Heart left ventricle (tissue), 16 donors: ENCODE results near the gene TMED3. TPM values are rescaled to one million over a fixed set of nuclear protein-coding genes. Genes with fewer than 3 reads are reported as not detected.
A peak's percentile ranks its signal among the peaks of the same experiment; 100 is the strongest.

Source experiments
- ATAC-seq, 4 donors: fragments of 200-7000 bp; cut with Tn5 transposase; one replicate each; pipeline ENCODE4 v1.9.1; 2020 to 2022; ENCODE audit warnings: moderate library complexity in 4 of 4, mild to moderate bottlenecking in 3 of 4, moderate number of reproducible peaks in 1 of 4
- DNase-seq, 5 donors: peaks; one replicate each; pipeline ENCODE4 v3.0.0-alpha.2; 2020
- H3K27ac ChIP-seq, 12 donors: fragments of 200-600 bp; sonication (generic) in 4 of 12; one replicate each; pipeline versions ENCODE4 v1.5.0 to v1.8.0; 2016 to 2022; ENCODE audit warnings: mild to moderate bottlenecking in 2 of 12
- H3K27me3 ChIP-seq, 9 donors: fragments of 200-600 bp; sonication (generic) in 2 of 9; one replicate each; pipeline versions ENCODE4 v1.5.1 to v1.8.0; 2016 to 2022; ENCODE audit warnings: mild to moderate bottlenecking in 3 of 9
- H3K36me3 ChIP-seq, 9 donors: fragments of 200-600 bp; sonication (generic) in 2 of 9; one replicate each; pipeline versions ENCODE4 v1.5.0 to v1.8.0; 2018 to 2022; ENCODE audit warnings: mild to moderate bottlenecking in 2 of 9
- H3K4me1 ChIP-seq, 12 donors: fragments of 200-600 bp; sonication (generic) in 4 of 12; one replicate each; pipeline versions ENCODE4 v1.5.0 to v1.8.0; 2016 to 2022; ENCODE audit warnings: mild to moderate bottlenecking in 3 of 12
- H3K4me3 ChIP-seq, 12 donors: fragments of 200-600 bp; sonication (generic) in 4 of 12; one replicate each; pipeline versions ENCODE4 v1.5.0 to v1.8.0; 2017 to 2022; ENCODE audit warnings: mild to moderate bottlenecking in 9 of 12, moderate library complexity in 4 of 12
- H3K9me3 ChIP-seq, 12 donors: fragments of 200-600 bp; sonication (generic) in 4 of 12; one replicate each; pipeline versions ENCODE4 v1.5.0 to v1.8.0; 2016 to 2022; ENCODE audit warnings: mild to moderate bottlenecking in 1 of 12
- CTCF ChIP-seq, 12 donors: fragments of 200-600 bp; sonication (generic) in 4 of 12; IDR thresholded peaks; one replicate each; pipeline versions ENCODE4 v1.5.0 to v1.8.0; 2018 to 2022; ENCODE audit warnings: antibody characterized with exemption in 12 of 12, mild to moderate bottlenecking in 5 of 12
- POLR2A ChIP-seq, 2 donors: fragments of 450-650 bp; IDR thresholded peaks; one replicate each; pipeline ENCODE4 v1.6.1; 2017; ENCODE audit warnings: antibody characterized with exemption in 2 of 2, mild to moderate bottlenecking in 2 of 2, moderate library complexity in 2 of 2
- WGBS, 4 donors: extraction: QIAGEN DNeasy Blood & Tissue Kit in 2 of 4; methylation state at CpG; one replicate each; pipeline versions ENCODE4 v1.1.5 to v1.1.7; 2013 to 2018; 5-methylcytosine and 5-hydroxymethylcytosine counted together
- intact Hi-C, 10 donors: fragments of 100-400 bp; cut with DNase I; formaldehyde crosslinking; loops; one replicate each; pipeline versions ENCODE4 v1.11.1 to v1.14.2; 2022
- polyA plus RNA-seq, 2 donors: library from polyadenylated mRNA; stranded (reverse); fragments of 200-250 nt; gene quantifications; one replicate each; pipeline ENCODE4 v1.2.3, GENCODE V29; 2013
- total RNA-seq, 9 donors: library from RNA; depleted of rRNA in 2 of 9; stranded (reverse); fragments of >200 nt in 2 of 9; fragmentation: NEBNext Ultra II Directional in 3 of 9; extraction: Animal tissue kit (Norgen Biotek cat#: 25700) in 3 of 9; gene quantifications; one replicate each; pipeline versions ENCODE4 v1.1.0 to v1.2.4, GENCODE V29; 2016 to 2023
- donor health status: ischemic (EF 13 %, LVEDD 7.1; RV severe dilation, severe dysfunction).
- donor health status: healthy with polysubstance abuse.
- donor health status: DM: no; HTN: yes; CAD: no.
- donor health status: DM: no; HTN: no; CAD: no.
- donor health status: ischemic (EF 25% LVEDD 6.9; RV normal size, moderate dysfunction).
- donor health status: ischemic (EF 25% LVEDD 5.7; RV mildly dilated, moderate dysfunction).
- donor health status: healthy.
- donor health status: DM: yes; HTN: yes; CAD: no.
- donor health status: ischemic (EF 35%, LVEDD 5.7; RV mildly dilated, moderate dysfunction).
- donor health status: nonischemic (EF 11% LVEDD 7.7; RV severe dilation, severe dysfunction).
- donor health status: DM: yes; HTN: yes; CAD: no.
- donor health status: PGD.
- donor health status: ischemic (EF 29% LVEDD 5.4; RV normal size, mild dysfunction).
- donor health status: nonischemic (EF 23%, LVEDD 6.1; RV moderate dilation, normal function).

TMED3 gene
- total and polyA plus RNA-seq, 11 donors: 16.5 to 48.2 (median 24.6) TPM

- TF ChIP-seq CTCF (IDR thresholded peaks at IDR 0.05): no peak
- no peak for TF ChIP-seq POLR2A (IDR thresholded peaks at IDR 0.05)
- Histone ChIP-seq H3K36me3 (no peaks in the 10 kb centered on the region), H3K9me3 (no peaks in the 10 kb centered on the region), H3K27ac (no peak overlapping the region), H3K4me1 (no peaks in the 10 kb centered on the region), H3K27me3 (no peaks in the 10 kb centered on the region), H3K4me3 (no peak overlapping the region)
- DNase-seq (no peak), ATAC-seq (no peak)
- intact Hi-C loops: no loop called here
- WGBS, 4 donors: 59 to 81% (median 76%) methylated on average over 2 to 3 of the region's 3 CpGs
Observed at GRCh38 chr15:79358069-79358468, 47.2 kb downstream of the TMED3 start.

- ATAC-seq (no peak), DNase-seq (no peak)
- TF ChIP-seq CTCF (IDR thresholded peaks at IDR 0.05) (peak in 1 of 12 donors; percentile 9), POLR2A (IDR thresholded peaks at IDR 0.05) (no peak)
- Histone ChIP-seq H3K4me1 (no peaks in the 10 kb centered on the region), H3K4me3 (no peak overlapping the region), H3K9me3 (no peaks in the 10 kb centered on the region), H3K36me3 (no peaks in the 10 kb centered on the region), H3K27me3 (peaks cover 0 to 5% (median 0%) of the 10 kb centered on the region in 9 donors), H3K27ac (no peak overlapping the region)
- WGBS, 4 donors: 81 to 89% (median 85%) methylated on average over 9 of the region's 9 CpGs
- intact Hi-C loops: no loop called here
Observed at GRCh38 chr15:79364571-79365240, 53.8 kb downstream of the TMED3 start.

- Histone ChIP-seq H3K27me3 (peaks cover 0 to 5% (median 0%) of the 10 kb centered on the region in 9 donors), H3K4me1 (no peaks in the 10 kb centered on the region), H3K9me3 (no peaks in the 10 kb centered on the region), H3K4me3 (no peak overlapping the region), H3K36me3 (no peaks in the 10 kb centered on the region), H3K27ac (no peak overlapping the region)
- WGBS, 4 donors: 35 to 41% (median 38%) methylated on average over 3 of the region's 3 CpGs
- TF ChIP-seq CTCF (IDR thresholded peaks at IDR 0.05) (no peak), POLR2A (IDR thresholded peaks at IDR 0.05) (no peak)
- no peak for DNase-seq
- ATAC-seq: no peak
- intact Hi-C loops: no loop called here
Observed at GRCh38 chr15:79365765-79366164, 54.9 kb downstream of the TMED3 start.

- H3K27ac ChIP-seq: no peak overlapping the region
- H3K27me3 ChIP-seq: peaks cover 0 to 5% (median 0%) of the 10 kb centered on the region in 9 donors
- TF ChIP-seq CTCF (IDR thresholded peaks at IDR 0.05) (no peak), POLR2A (IDR thresholded peaks at IDR 0.05) (no peak)
- intact Hi-C loops: no loop called here
- H3K4me1 ChIP-seq: no peaks in the 10 kb centered on the region
- H3K9me3 ChIP-seq: no peaks in the 10 kb centered on the region
- H3K36me3 ChIP-seq: no peaks in the 10 kb centered on the region
- 63 to 71% (median 68%) methylated on average over 2 of the region's 2 CpGs for WGBS, 4 donors
- ATAC-seq: no peak
- no peak overlapping the region for H3K4me3 ChIP-seq
- no peak for DNase-seq
Observed at GRCh38 chr15:79366691-79367090, 55.8 kb downstream of the TMED3 start.
